SU-DHL-6 (cell line): ENCODE measurements around the gene PRKCE.

Source experiments
- H2AFZ ChIP-seq: fragments of 200-600 bp; sonication (generic); 2 replicates; pipeline ENCODE4 v1.6.1; 2014; ENCODE audit warnings: low read depth, mild to moderate bottlenecking, moderate library complexity, mixed read lengths, antibody characterized with exemption, low read length; ENCODE audit not compliant: severe bottlenecking
- H3F3A ChIP-seq: fragments of 200-600 bp; shearing (Covaris generic); 2 replicates; pipeline ENCODE4 v1.6.0; 2016; ENCODE audit warnings: antibody characterized with exemption, mild to moderate bottlenecking; ENCODE audit not compliant: insufficient read depth
- H3K27ac ChIP-seq: fragments of 200-600 bp; sonication (generic); 2 replicates; pipeline ENCODE4 v1.5.1; 2016; ENCODE audit warnings: low read depth, mild to moderate bottlenecking, low read length, moderate library complexity, mixed read lengths
- H3K27me3 ChIP-seq: fragments of 200-600 bp; sonication (generic), shearing (Covaris generic); 2 replicates; pipeline ENCODE4 v1.6.0; 2014; ENCODE audit warnings: mild to moderate bottlenecking, low read length
- H3K36me3 ChIP-seq: fragments of 200-600 bp; sonication (generic); 2 replicates; pipeline ENCODE4 v1.6.1; 2014; ENCODE audit warnings: mild to moderate bottlenecking, low read length, mixed read lengths
- H3K4me2 ChIP-seq: fragments of 300-600, 200-600 bp; shearing (Covaris generic), sonication (generic); 2 replicates; pipeline ENCODE4 v1.6.0; 2014; ENCODE audit warnings: low read length, low read depth, mild to moderate bottlenecking; ENCODE audit not compliant: poor library complexity, severe bottlenecking
- H3K4me3 ChIP-seq: fragments of 200-600 bp; sonication (generic); 2 replicates; pipeline ENCODE4 v1.5.1; 2014; ENCODE audit warnings: antibody characterized with exemption, low read length, mild to moderate bottlenecking, mixed read lengths; ENCODE audit not compliant: insufficient read depth, poor library complexity, severe bottlenecking
- H3K79me2 ChIP-seq: fragments of 200-600 bp; sonication (generic); 2 replicates; pipeline ENCODE4 v1.6.1; 2014; ENCODE audit warnings: mild to moderate bottlenecking, low read length, moderate library complexity; ENCODE audit not compliant: insufficient read depth
- H3K9ac ChIP-seq: fragments of 200-600 bp; sonication (generic); 2 replicates; pipeline ENCODE4 v1.7.0; 2014; ENCODE audit warnings: mild to moderate bottlenecking, low read length
- H3K9me2 ChIP-seq: fragments of 200-600 bp; sonication (generic); replicated peaks from 2 replicates; pipeline ENCODE4 v1.6.1; 2014; ENCODE audit warnings: low read length; ENCODE audit not compliant: insufficient read depth
- H3K9me3 ChIP-seq: fragments of 200-600 bp; sonication (generic); 2 replicates; pipeline ENCODE4 v1.6.1; 2014; ENCODE audit warnings: low read length, mixed read lengths; ENCODE audit not compliant: insufficient read depth
- H4K20me1 ChIP-seq: fragments of 200-600 bp; sonication (generic); 2 replicates; pipeline ENCODE4 v1.6.1; 2014; ENCODE audit warnings: low read depth, mild to moderate bottlenecking, antibody characterized with exemption, low read length, moderate library complexity, mixed read lengths
- EZH2phosphoT487 ChIP-seq: fragments of 200-600 bp; sonication (generic), shearing (Covaris generic); conservative IDR thresholded peaks from 2 replicates; pipeline ENCODE4 v1.6.1; 2018; ENCODE audit warnings: mild to moderate bottlenecking, antibody characterized with exemption, low read length, moderate library complexity, mixed read lengths
- TF ChIP-seq, protein P1 (sequence below): fragments of 200-600 bp; sonication (generic); IDR thresholded peaks from one replicate; pipeline ENCODE4 v1.5.1; 2017; ENCODE audit warnings: antibody characterized with exemption, mild to moderate bottlenecking, low read length, moderate library complexity; ENCODE audit not compliant: insufficient read depth, poor library complexity, severe bottlenecking

Gene PRKCE

DNA sequence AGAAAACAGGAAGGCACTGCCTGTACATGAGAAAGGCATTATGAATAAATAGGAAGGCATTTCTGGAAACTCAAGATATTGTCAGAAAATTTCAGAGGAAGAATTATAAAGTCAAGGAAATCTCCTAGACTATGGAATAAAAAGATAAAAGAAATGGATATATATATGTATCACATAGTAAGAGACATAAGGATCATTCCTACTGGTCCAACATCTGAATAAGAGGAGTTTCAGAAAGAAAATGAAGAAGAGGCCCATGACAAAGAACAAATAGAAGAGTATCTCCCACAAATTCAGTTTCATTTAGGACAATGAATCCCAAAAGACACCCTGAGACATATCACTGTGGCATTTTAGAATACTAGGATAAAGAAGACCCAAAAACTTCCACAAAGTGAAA, 178.8 kb downstream of the PRKCE start:
- Histone ChIP-seq H3F3A (no peaks in the 10 kb centered on the region), H3K9ac (no peak overlapping the region), H4K20me1 (no peaks in the 10 kb centered on the region), H2AFZ (no peak overlapping the region), H3K79me2 (no peaks in the 10 kb centered on the region), H3K27me3 (no peaks in the 10 kb centered on the region), H3K36me3 (no peaks in the 10 kb centered on the region; the same call in 1 of the 2 replicates), H3K27ac (no peak overlapping the region), H3K4me2 (no peak overlapping the region), H3K9me3 (peaks cover 9% of the 10 kb centered on the region; the same call in 1 of the 2 replicates), H3K4me3 (no peak overlapping the region), H3K9me2 (no peaks in the 10 kb centered on the region)
- TF ChIP-seq EZH2phosphoT487, result no peak
- TF ChIP-seq, protein P1, sequence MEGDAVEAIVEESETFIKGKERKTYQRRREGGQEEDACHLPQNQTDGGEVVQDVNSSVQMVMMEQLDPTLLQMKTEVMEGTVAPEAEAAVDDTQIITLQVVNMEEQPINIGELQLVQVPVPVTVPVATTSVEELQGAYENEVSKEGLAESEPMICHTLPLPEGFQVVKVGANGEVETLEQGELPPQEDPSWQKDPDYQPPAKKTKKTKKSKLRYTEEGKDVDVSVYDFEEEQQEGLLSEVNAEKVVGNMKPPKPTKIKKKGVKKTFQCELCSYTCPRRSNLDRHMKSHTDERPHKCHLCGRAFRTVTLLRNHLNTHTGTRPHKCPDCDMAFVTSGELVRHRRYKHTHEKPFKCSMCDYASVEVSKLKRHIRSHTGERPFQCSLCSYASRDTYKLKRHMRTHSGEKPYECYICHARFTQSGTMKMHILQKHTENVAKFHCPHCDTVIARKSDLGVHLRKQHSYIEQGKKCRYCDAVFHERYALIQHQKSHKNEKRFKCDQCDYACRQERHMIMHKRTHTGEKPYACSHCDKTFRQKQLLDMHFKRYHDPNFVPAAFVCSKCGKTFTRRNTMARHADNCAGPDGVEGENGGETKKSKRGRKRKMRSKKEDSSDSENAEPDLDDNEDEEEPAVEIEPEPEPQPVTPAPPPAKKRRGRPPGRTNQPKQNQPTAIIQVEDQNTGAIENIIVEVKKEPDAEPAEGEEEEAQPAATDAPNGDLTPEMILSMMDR, result no peak

DNA sequence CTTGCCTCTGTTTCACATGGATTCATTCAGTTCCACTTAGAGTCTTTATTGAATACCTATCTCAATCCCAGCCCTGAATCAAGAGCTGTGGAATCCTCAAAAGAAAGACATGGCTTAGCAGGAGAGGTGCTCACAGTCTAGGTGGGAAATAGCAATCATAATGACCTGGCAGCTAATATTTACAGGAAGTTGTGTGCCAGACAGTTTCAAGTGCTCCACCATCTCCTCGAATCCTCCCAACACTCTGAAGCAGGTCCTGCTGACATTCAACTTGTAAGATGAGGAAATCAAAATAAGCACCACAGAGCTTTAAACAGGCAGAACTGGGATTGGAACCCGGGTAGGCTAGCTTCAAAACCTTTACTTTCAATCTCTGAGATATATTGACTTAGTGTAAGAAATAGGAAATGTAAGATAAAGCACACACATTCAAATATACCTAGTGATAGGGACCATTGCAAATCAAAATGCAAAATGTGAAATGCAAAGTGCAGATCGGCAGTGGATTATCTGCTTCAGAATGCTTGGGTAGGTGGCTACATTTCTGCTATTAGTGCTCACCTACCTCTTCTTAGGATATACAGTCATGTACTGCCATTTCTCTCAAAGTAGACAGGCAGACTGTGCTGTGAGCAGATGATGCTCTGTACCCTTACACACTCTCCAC, 182.0 kb downstream of the PRKCE start:
- Histone ChIP-seq H3K9ac (no peak overlapping the region), H3K9me3 (peaks cover 9% of the 10 kb centered on the region; the same call in 1 of the 2 replicates), H3K4me3 (no peak overlapping the region), H3K27ac (peak overlapping the region; percentile 45), H3K27me3 (no peaks in the 10 kb centered on the region), H2AFZ (peak overlapping the region; percentile 49), H3K9me2 (no peaks in the 10 kb centered on the region), H3K4me2 (peak overlapping the region; percentile 7), H3K36me3 (no peaks in the 10 kb centered on the region; the same call in 1 of the 2 replicates), H3K79me2 (no peaks in the 10 kb centered on the region), H4K20me1 (no peaks in the 10 kb centered on the region), H3F3A (no peaks in the 10 kb centered on the region)
- TF ChIP-seq EZH2phosphoT487, result no peak
- TF ChIP-seq, protein P1, result no peak

DNA sequence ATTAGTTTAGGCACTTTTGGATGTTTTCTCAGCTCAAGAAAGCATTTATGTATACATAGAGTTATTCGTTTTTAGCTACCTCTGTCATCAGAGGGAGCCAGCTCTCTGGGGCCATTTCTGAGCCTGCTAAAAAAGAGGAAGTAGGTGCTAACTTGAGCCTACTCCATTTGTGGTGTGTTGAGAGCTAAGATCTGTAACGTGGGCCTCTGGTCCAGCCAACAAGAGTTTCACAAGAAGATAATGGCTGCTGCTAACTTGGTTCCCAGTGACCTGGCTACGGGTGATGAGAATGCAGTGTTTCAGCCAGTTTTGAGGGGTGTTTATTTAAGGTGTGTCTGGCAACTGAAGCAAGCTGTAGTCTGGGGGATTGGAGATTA, 182.5 kb downstream of the PRKCE start:
- Histone ChIP-seq H4K20me1 (no peaks in the 10 kb centered on the region), H3K4me2 (peak overlapping the region; percentile 37), H3K79me2 (no peaks in the 10 kb centered on the region), H3F3A (no peaks in the 10 kb centered on the region), H2AFZ (peak overlapping the region; percentile 49), H3K27me3 (no peaks in the 10 kb centered on the region), H3K9me2 (no peaks in the 10 kb centered on the region), H3K9ac (no peak overlapping the region), H3K27ac (peak overlapping the region; percentile 45), H3K36me3 (no peaks in the 10 kb centered on the region), H3K9me3 (peaks cover 9% of the 10 kb centered on the region; the same call in 1 of the 2 replicates), H3K4me3 (no peak overlapping the region)
- TF ChIP-seq EZH2phosphoT487, result no peak
- TF ChIP-seq, protein P1, result no peak
